MM.1S (cell line): Measurements from ENCODE around the gene RANBP10.

Experiments
- EZH2 ChIP-seq: fragments of 300-600 bp; sonication (generic); optimal IDR thresholded peaks from 2 replicates; pipeline ENCODE3; 2017; ENCODE audit warnings: low read depth, mild to moderate bottlenecking, antibody characterized with exemption, low read length, mixed read lengths
- EZH2phosphoT487 ChIP-seq: fragments of 300-600 bp; sonication (generic); IDR thresholded peaks from 2 replicates; pipeline ENCODE4 v1.6.1; 2018; ENCODE audit warnings: antibody characterized with exemption, low read length
- TF ChIP-seq, protein P1 (sequence below): fragments of 300-600 bp; sonication (generic); IDR thresholded peaks from 2 replicates; pipeline ENCODE4 v1.5.1; 2016; ENCODE audit warnings: antibody characterized with exemption, low read length, mixed read lengths

DNA sequence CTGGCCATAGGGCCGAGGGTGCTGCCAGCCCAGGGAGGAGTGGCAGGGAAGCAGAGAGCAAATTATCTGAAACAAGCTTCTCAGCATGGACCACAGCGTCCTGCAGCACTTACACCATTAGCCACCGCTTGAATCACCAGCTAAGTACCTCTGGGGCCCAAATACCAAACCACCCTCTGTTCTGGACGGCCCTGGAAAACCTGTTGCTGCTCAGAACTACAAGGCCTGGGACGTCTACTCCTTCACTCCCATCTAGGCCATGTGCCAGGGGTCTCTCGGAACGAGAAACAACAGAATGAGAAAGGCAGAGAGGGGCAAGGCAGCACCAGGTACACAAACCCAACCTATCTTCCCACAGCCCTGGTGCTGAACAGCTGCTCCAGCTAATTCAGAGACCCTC lies 47.4 kb downstream of the RANBP10 start:
- TF ChIP-seq, protein P1, sequence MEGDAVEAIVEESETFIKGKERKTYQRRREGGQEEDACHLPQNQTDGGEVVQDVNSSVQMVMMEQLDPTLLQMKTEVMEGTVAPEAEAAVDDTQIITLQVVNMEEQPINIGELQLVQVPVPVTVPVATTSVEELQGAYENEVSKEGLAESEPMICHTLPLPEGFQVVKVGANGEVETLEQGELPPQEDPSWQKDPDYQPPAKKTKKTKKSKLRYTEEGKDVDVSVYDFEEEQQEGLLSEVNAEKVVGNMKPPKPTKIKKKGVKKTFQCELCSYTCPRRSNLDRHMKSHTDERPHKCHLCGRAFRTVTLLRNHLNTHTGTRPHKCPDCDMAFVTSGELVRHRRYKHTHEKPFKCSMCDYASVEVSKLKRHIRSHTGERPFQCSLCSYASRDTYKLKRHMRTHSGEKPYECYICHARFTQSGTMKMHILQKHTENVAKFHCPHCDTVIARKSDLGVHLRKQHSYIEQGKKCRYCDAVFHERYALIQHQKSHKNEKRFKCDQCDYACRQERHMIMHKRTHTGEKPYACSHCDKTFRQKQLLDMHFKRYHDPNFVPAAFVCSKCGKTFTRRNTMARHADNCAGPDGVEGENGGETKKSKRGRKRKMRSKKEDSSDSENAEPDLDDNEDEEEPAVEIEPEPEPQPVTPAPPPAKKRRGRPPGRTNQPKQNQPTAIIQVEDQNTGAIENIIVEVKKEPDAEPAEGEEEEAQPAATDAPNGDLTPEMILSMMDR, result no peak
- TF ChIP-seq EZH2phosphoT487 (no peak), EZH2 (no peak)
